SH-SY5Y (cell line): Measurements from ENCODE around the gene CR2.

Experiments used
- GATA2 ChIP-seq: IDR thresholded peaks from 2 replicates; pipeline ENCODE4 v1.6.1; 2011; ENCODE audit warnings: mild to moderate bottlenecking, low read depth, low read length
- GATA3 ChIP-seq: IDR thresholded peaks from 2 replicates; pipeline ENCODE4 v1.6.1; 2011; ENCODE audit warnings: low read depth, mild to moderate bottlenecking, low read length, moderate library complexity

- no peak for TF ChIP-seq GATA3
- TF ChIP-seq GATA2, result no peak
These were observed 25.3 kb upstream of the CR2 start for GRCh38 chr1:207428783-207429182.
